Stimulated activated CD8-positive, alpha-beta memory T cell treated with anti-CD3 and anti-CD28 coated beads, Interleukin-12 subunit alpha, Interleukin-12 subunit beta, amount 100 ng/mL, for 1 hour (primary cell): ENCODE results near the gene KCNK5.
A peak's percentile ranks its signal among the peaks of the same experiment; 100 is the strongest.

Source experiments
- DNase-seq: peaks from one replicate; pipeline ENCODE4 v3.0.0-alpha.2; 2020; ENCODE audit warnings: low read depth

Gene KCNK5

DNA sequence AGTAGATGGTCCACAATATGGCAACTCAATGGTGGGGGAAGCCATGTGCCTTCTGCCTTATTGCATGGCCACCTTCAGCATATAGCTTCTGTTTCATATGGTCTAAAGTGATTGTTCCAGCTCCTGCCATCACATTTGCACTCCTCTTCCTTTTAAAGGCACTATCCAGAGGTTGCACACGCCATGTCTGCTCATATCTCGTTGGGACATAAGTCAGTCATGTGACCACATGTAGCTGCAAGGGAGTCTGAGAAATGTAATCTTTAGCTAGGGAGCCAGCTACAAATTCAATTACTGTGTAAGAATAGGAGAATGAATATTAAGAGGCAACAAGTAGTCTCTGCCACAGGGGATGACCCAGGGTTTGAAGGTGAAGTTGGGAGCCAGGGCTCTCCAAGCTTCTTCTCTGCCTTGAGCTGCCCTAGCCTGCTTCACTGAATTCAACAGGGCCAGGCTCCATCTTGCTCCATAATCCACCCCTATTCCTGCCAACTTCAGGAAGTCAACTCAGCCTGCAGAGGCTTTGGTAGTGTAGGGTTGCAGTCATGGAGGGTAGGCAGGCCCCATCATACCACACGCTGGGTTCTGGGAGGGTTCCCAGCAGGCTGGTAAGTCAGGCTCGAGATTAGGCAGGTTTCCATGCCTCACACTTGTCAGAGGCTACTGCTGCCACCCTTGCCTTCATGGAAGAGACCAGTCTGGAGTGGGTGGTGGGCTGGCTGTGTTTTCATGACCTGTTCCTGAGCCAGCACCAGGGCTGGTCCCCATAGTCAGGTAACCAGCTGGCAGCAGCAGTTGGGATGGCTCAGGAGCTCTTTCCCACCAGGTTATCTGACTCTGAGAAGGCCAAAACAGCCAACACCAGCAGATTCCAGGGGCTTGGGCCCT, 57.5 kb downstream of the KCNK5 start:
- no peak for DNase-seq

DNA sequence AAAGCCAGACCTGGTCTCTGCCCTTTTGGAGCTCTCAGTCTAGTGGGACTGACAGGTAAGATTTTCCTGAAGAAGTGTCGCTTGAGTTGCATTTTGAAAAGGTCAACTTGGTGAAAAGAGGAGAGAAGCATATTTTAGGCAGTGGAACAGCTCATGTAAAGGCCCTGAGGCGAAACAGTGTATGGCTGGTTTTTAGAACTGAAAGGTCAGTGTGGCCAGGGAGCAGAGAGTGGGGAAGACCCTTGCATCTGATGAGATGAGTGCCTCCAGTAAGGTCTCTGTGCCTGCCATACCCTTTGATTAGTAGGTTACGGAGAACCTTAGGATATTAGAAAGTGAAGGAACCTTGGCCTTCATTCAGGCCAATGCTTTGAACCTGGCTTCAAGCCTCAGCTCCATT, 58.4 kb downstream of the KCNK5 start:
- no peak for DNase-seq

DNA sequence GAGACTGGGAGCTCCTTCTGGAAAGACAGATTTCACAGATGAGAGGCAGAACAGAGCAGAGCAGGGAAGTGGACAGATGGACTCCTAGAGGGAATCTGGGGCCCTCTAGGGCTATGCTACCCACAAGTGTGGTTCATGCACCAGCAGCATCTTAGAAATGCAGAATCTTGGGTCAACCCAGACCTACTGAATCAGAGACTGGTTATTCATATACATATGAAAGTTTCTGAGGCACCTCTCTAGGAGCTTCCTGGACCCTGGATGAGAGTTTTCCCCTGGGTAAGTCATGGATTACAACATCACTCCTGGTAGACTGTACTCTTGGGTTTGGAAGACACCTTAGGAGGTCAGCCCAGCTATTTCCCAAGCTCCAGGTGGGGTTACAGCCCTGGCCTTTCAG, 58.9 kb downstream of the KCNK5 start:
- no peak for DNase-seq

DNA sequence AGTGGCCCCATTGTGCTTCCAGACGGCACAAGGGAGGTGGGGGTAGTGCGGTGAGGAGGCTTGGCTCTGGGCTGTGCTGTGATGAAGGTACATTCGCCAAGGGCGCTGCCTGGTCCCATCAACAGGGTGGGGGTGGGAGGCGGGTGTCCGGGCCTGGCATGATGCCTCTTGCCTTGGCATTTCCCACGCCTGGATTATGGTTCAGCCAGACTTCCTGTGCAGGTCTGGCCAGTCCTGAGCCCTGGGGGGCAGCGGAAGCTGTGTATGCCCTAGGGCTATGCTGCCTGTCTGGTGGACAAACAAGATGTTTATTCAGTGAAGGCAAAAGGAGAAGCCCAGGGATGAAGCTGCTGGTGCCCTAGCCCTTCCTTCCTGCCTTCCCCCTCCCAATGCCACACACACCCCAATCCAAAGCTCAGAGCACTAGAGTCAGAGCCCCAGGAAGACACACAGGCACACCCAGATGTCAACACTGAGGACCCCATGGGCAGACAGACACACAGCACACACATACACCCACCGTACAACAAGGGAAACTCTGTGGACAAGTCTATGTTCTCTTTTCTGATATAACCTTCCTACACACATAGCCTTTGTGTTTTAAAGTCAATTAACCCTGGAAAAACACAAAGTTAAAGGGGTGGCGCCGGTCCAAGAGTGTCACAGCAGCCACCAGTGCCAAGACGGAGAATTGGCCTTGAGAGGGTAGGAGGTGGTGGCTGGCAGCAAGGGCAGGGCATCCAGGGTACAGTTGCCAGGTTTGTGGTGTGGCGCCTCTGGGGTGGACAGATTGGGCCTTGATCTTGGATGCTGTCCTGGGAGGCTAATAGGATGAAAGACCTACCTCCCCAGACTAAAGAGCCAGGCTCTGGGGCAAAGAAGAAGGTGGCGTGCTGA, 59.6 kb downstream of the KCNK5 start:
- DNase-seq: no peak

DNA sequence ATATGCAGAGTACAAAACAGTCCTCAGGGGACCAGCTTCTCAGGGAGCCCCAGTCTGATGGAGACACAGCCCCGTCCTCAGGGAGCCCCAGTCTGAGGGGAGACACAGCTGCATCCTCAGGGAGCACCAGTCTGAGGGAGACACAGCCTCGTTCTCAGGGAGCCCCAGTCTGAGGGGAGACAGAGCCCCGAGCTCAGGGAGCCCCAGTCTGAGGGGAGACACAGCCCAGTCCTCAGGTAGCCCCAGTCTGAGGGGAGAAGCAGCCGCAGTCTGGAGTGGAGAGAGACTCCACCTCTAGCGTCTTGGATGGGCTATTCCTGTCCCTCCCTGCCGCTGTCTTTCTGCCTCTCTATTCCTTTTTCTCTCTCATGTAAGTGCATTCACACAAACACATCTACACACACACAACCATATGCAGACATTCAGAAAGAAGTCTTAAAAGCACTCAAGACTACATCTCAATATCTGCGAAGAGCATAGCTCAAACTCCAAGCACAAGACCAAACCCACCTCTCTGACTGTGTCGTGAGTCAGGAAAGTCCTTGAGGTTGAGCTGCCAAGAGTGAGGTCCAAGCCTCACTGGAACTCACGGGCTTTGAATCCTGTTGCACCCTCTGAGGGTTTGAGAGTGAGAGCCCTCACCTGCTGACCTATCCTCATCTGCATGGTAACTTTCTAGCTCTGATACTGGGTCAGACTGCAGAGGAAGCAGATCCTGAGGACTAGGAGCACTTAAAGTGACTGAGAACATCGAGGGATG, 61.2 kb downstream of the KCNK5 start:
- DNase-seq: no peak

DNA sequence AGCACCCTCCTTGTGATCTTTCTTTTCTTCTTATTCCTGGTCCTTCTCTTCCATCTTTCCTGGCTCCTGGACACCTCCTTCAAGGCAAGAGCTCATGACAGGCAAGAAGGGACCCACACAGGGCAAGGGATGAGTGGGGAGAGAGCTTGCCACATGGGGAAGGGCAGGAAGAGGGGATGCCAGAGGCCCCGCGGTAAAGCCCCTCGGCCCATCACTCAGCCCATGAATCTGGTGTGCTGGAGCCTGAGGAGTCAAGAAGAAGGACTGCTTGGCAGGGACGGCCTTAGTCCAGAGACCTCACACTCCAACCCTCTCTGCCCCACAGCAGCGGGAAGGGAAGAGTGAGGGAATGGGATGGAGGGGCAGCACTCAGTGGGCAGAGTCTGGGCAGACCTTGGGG, 62.0 kb downstream of the KCNK5 start:
- DNase-seq: no peak

DNA sequence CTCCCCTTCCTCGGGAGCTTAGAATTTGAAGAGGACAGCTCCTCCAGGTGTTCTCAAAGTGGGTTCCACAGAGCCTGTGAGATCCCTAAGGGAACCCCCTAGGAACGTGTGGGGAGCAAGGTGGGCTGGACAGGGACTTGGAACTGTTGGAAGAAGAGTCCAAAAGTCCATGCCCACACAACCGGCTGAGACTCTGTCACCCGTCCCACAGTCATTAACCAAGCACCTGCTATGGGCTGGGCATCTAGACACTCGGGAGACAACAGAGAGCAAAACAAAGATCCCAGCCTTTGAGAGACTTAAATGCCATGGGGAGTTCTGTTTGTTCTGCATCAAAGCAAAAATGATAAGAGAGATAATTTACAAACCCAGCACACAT, 62.4 kb downstream of the KCNK5 start:
- DNase-seq: no peak

DNA sequence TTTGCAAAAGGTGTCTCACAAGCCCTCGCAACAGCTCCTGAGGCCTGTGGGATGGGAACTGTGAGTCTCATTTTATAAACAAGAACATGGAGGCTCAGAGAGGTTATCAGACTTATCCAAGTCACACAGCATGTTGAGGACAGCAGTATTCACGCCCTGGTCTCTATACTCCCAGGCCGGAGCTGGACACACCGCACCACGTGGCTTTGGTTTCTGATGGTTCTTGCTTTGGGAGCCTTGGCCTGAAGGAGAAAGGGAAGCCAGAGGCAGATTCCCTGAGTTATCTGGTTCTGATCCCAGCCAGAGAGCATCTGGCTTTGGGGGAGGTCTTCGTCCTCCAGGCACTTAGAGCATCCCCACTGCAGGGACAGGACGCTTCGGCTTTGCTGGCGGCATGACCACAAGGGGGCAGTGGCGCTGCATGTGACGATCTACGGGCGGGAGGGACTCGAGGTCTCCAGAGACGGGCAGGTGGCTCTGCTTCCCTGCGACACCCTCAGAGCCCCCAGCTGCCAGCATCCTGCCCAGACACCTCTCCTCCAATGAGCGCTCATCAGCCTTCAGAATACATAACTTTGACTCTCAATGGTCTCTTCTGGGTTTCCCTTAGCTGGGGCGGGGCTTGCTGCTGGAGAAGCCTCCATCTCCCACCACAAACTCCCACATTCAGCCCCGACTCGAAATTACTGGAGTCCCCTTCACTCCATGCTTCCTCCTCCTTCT, 62.9 kb downstream of the KCNK5 start:
- DNase-seq: peak; percentile 72

DNA sequence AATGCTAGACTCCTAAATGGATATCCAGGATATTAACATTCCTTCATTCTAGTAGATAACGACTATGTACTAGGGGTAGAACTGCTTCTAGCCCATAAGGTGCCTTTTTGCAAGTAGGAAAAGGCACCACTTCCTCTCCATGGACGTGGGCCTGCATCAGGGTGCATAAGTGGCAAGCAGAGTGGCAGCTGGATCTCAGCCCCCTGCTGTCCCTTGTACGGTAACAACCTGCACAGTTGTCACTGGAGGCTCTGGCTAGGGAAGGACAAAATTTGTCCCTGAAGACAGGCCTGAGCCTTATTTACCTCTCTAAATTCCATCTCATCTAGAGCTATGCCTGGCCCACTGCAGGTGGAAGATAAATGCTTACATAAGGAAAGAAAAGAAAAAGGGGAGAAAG, 71.8 kb downstream of the KCNK5 start:
- no peak for DNase-seq

DNA sequence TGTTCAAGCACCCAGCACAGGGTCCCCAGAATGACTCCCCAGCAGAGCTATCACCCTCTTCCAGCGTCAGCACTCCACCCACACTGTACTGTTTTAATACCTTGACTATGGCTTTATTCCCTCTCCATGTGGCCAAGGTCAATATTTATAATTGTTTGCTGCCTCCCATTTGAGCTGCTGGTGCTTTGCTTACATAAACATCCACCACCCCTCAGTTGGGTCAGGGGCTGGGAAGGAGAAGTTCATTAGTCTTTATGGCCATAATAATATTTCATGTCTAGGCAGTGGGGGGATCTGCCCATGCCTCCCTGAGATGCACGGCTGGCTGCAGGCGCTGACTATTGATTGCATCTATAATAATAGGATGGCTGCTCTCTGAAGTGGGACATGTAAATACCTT, 72.5 kb downstream of the KCNK5 start:
- no peak for DNase-seq

DNA sequence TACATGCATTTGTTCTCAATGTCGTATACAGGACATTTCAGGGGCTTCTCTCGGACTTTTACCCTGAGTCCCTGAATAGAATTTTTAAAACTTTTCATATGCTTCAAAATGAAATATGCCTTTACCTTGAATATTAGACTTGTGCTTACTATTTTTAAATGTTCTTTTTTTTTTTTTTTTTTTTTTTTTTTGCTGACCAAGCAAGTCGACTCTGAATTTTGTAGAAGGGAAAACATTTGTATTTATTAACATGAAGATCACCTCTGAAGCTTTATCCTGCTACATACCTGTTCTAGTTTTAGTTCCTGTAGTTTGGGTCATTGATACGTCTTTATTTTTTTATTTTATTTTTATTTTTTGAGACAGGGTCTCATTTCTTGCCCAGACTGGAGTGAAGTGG, 74.6 kb downstream of the KCNK5 start:
- DNase-seq: no peak

DNA sequence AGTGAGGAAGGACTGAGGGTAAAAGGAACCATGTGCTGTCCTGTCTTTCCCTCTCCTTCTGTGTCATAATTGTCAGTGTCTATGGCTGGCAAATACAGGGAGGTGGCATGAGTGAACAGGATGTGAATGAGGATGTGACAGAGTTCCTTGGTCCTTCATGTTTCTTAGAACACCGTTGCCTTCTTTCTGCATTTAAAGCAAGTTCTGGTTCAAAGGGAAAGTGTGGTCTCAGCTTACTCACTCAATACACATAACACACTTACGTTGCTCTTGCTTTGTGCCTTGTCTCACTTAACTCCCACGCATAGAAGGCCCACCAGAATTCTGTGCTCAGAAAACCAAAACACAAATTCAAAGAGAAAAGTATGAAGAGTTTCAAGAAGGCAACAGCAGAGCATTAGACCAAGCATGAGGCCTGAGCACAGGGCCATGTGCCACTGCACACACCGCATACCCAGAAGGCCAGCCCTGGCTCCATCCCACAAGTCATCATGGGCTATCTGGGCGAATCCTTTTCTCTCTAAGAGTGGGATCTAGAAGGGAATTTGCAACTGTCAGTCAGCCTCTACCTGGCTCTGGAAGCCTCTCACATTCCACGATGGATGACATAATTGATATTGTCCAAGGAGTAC, 75.4 kb downstream of the KCNK5 start:
- DNase-seq: no peak

DNA sequence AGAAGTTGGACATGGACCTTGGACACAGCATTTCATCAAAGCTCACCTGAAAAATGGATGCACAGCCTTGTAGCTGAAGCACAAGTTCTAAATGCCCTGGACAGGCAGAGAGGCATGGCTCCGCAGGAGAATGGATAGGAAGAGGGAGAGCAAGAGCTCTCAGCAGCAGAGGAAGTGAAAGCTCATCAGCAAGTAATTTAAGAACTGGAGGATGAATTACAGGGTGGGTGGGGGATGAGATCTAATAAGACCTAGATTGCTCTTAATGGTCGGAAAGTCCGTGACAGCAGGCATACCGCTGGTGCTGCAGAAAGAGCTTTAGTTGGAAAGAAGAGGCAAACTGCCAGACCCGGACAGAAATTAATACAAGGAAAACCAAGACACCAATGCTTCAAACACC, 77.0 kb downstream of the KCNK5 start:
- DNase-seq: no peak

DNA sequence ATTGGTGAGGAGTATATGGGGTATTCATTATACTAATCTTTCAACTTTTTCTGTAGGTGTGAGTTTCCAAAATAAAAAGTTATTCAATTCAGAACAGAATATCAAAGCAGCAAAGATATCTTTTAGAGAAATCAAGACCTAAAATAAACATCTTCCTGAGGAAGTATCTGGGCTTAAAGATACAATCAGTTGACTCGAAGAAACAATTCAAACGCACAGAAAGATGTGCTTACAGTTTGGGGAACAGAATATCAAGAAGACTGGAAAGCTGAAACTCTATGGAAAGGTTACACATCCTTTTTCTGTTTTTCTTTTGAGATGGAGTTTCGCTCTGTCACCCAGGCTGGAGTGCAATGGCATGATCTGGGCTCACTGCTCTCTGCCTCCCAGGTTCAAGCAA, 78.1 kb downstream of the KCNK5 start:
- no peak for DNase-seq

DNA sequence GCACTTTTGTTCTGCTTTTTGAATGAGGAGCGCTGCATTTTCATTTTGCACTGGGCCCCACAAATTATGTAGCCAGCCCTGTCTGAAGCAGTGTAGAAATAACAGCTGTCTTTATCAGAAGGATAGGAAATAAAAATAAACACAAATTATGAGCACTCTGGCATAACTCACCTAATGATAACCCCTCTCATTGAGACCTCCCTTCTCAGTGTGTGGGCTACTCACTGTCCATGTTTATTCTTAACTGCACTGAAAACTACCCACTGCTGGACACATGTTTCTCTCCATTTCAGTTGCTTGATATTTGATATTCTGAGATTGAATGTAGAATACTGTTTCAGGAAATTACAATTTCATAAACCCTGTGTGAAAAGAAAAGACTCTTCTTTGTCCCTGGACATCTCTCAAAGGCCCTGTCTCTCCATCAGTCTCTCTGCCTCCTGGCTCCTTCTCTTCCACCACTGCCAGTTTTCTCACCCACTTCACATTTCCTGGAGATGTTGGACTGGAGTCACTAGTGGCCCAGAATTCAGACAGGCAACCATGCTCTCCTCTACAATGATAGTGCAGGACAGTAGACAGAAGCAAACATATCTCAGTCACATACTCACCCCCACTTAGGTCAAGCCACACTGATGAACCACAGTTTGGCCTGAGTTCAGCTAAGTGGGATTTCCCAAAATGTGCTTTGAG, 84.6 kb downstream of the KCNK5 start:
- no peak for DNase-seq

DNA sequence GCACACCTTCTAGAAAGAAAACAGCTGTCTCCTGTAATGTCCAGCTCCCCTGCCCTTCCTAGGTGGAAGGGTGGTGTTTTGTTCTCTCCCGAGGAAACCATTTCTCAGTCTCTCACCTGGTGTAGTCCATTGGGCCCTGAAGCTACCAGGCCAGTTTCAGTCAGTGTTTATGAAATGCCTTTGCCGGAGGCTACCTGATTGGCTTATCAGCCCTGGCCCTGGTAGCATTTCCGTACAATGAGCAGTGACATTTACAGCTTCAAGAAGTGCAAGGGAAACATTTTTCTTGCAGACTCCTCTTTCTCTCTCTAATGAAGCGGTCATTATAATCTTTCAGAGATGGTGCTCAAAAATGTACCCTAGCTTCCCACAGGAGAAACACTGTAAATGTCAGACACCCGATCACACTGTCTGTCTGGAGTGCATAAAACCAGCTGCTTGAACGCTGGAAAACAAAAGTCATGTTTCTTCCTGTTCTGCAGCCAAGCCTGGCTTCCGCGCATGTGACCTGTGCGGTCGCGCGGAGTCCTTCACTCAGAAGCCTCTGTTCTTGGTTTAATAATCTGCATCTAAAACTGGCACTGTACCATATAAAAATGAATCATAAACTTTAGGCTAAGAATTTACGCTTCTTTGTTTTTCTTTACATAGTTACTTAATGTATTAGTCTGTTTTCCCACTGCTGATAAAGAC, 85.9 kb downstream of the KCNK5 start:
- DNase-seq: no peak

DNA sequence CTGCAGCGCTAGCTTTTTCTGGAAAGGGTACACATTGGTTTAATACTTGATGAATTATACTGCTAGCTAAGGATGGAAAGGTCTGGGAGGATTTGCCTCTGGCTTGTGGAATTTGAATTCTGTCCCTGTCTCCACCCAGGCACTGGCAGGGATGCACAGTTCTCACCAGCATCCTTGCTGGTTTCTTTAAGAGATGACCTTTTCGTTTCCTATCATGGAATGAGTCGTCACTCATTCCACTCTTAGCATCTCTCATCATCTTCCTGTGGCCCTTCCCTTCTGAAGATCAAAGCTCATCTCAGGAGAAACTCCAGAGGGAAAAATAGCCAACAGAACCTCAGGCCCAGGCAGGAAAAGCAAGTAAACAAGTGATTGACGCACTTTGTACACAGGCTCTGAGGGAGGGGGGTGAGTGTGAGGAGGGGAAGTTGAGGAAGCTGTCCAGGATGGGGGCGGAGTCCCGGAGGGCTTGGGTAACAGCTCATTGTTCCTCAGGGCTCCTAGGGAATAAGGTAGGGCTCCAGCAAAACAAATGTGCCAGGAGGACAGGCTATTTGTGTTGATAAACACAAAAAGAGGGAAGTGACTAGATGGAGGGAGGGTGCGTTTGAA, 88.6 kb downstream of the KCNK5 start:
- DNase-seq: no peak
